ENCODE measurements around the gene SLC7A8.
"Not testable (repeated sequence)": the region's sequence is repeated elsewhere in the genome, so short reads cannot be mapped to it uniquely, and the experiment has no call there.

SLC7A8 gene

GRCh38 chr14:23110579-23111365 is 72.7 kb downstream of the SLC7A8 start:
- Histone ChIP-seq H3K9ac (ENCODE audit: low read length) (no peak overlapping the region), H3K9me3 (ENCODE audit: control insufficient read depth, low read length) (no peaks in the 10 kb centered on the region), H3K4me3 (ENCODE audit: low read length) (no peak overlapping the region), H3K4me1 (ENCODE audit: control insufficient read depth, insufficient read depth, low read length) (peaks cover 32% of the 10 kb centered on the region), H3K27me3 (replicated peaks; ENCODE audit: control insufficient read depth, insufficient read depth, low read length) (no peaks in the 10 kb centered on the region), H3K36me3 (ENCODE audit: control insufficient read depth, insufficient read depth, low read length, severe bottlenecking) (no peaks in the 10 kb centered on the region)
- no peak for DNase-seq (ENCODE audit: low read depth)

GRCh38 chr14:23109769-23110168 is 73.7 kb downstream of the SLC7A8 start:
- no peaks in the 10 kb centered on the region for H3K27me3 ChIP-seq (replicated peaks; ENCODE audit: control insufficient read depth, insufficient read depth, low read length)
- H3K36me3 ChIP-seq (ENCODE audit: control insufficient read depth, insufficient read depth, low read length, severe bottlenecking) = no peaks in the 10 kb centered on the region
- H3K4me3 ChIP-seq (ENCODE audit: low read length) = no peak overlapping the region
- H3K9ac ChIP-seq (ENCODE audit: low read length) = no peak overlapping the region
- DNase-seq (ENCODE audit: low read depth) = no peak
- peaks cover 28% of the 10 kb centered on the region for H3K4me1 ChIP-seq (ENCODE audit: control insufficient read depth, insufficient read depth, low read length)
- no peaks in the 10 kb centered on the region for H3K9me3 ChIP-seq (ENCODE audit: control insufficient read depth, low read length)

- not testable (repeated sequence) for H3K36me3 ChIP-seq (ENCODE audit: control insufficient read depth, insufficient read depth, low read length, severe bottlenecking); H3K9ac ChIP-seq (ENCODE audit: low read length); H3K4me3 ChIP-seq (ENCODE audit: low read length); H3K9me3 ChIP-seq (ENCODE audit: control insufficient read depth, low read length); DNase-seq (ENCODE audit: low read depth); H3K27me3 ChIP-seq (replicated peaks; ENCODE audit: control insufficient read depth, insufficient read depth, low read length)
- peaks cover 17% of the 10 kb centered on the region for H3K4me1 ChIP-seq (ENCODE audit: control insufficient read depth, insufficient read depth, low read length)
Observed at GRCh38 chr14:23108169-23108568, 75.3 kb downstream of the SLC7A8 start.

- not testable (repeated sequence) for DNase-seq (ENCODE audit: low read depth); H3K9ac ChIP-seq (ENCODE audit: low read length)
Observed at GRCh38 chr14:23107620-23108019, 75.8 kb downstream of the SLC7A8 start.

GRCh38 chr14:23106747-23107045 is 76.8 kb downstream of the SLC7A8 start:
- no peaks in the 10 kb centered on the region for H3K9me3 ChIP-seq (ENCODE audit: control insufficient read depth, low read length)
- DNase-seq (ENCODE audit: low read depth) = no peak
- no peaks in the 10 kb centered on the region for H3K27me3 ChIP-seq (replicated peaks; ENCODE audit: control insufficient read depth, insufficient read depth, low read length)
- no peaks in the 10 kb centered on the region for H3K36me3 ChIP-seq (ENCODE audit: control insufficient read depth, insufficient read depth, low read length, severe bottlenecking)
- peaks cover 9% of the 10 kb centered on the region for H3K4me1 ChIP-seq (ENCODE audit: control insufficient read depth, insufficient read depth, low read length)
- no peak overlapping the region for H3K4me3 ChIP-seq (ENCODE audit: low read length)
- no peak overlapping the region for H3K9ac ChIP-seq (ENCODE audit: low read length)

More at GRCh38 chr14:23107620-23108019, 75.8 kb downstream of the SLC7A8 start:
- H3K27me3 ChIP-seq (replicated peaks; ENCODE audit: control insufficient read depth, insufficient read depth, low read length); H3K36me3 ChIP-seq (ENCODE audit: control insufficient read depth, insufficient read depth, low read length, severe bottlenecking); H3K4me3 ChIP-seq (ENCODE audit: low read length); H3K9me3 ChIP-seq (ENCODE audit: control insufficient read depth, low read length): not testable (repeated sequence)
- H3K4me1 ChIP-seq (ENCODE audit: control insufficient read depth, insufficient read depth, low read length) = peaks cover 12% of the 10 kb centered on the region

GRCh38 chr14:23105348-23105824 is 78.1 kb downstream of the SLC7A8 start:
- Histone ChIP-seq H3K36me3 (ENCODE audit: control insufficient read depth, insufficient read depth, low read length, severe bottlenecking) (no peaks in the 10 kb centered on the region), H3K9me3 (ENCODE audit: control insufficient read depth, low read length) (no peaks in the 10 kb centered on the region), H3K4me3 (ENCODE audit: low read length) (no peak overlapping the region)

GRCh38 chr14:23104591-23105347 is 78.7 kb downstream of the SLC7A8 start, which contains the start of gene CIROP:
CIROP (minus strand) TSS chr14:23104989; CDS start chr14:23104920, 69 bp downstream.
- no peaks in the 10 kb centered on the region for H3K36me3 ChIP-seq (ENCODE audit: control insufficient read depth, insufficient read depth, low read length, severe bottlenecking)
- no peak for DNase-seq (ENCODE audit: low read depth)
- H3K9ac ChIP-seq (ENCODE audit: low read length) = peak within 1 kb of the TSS; percentile 50
- H3K4me1 ChIP-seq (ENCODE audit: control insufficient read depth, insufficient read depth, low read length) = peaks cover 9% of the 10 kb centered on the region
- H3K27me3 ChIP-seq (replicated peaks; ENCODE audit: control insufficient read depth, insufficient read depth, low read length) = no peaks in the 10 kb centered on the region
- H3K4me3 ChIP-seq (ENCODE audit: low read length) = no peak within 1 kb of the TSS
- H3K9me3 ChIP-seq (ENCODE audit: control insufficient read depth, low read length) = no peaks in the 10 kb centered on the region

More at GRCh38 chr14:23105348-23105824, 78.1 kb downstream of the SLC7A8 start:
- H3K27me3 ChIP-seq (replicated peaks; ENCODE audit: control insufficient read depth, insufficient read depth, low read length) = no peaks in the 10 kb centered on the region
- H3K9ac ChIP-seq (ENCODE audit: low read length) = no peak overlapping the region
- no peak for DNase-seq (ENCODE audit: low read depth)
- peaks cover 9% of the 10 kb centered on the region for H3K4me1 ChIP-seq (ENCODE audit: control insufficient read depth, insufficient read depth, low read length)

- peaks cover 4% of the 10 kb centered on the region for H3K36me3 ChIP-seq (ENCODE audit: control insufficient read depth, insufficient read depth, low read length, severe bottlenecking)
- H3K4me3 ChIP-seq (ENCODE audit: low read length) = no peak overlapping the region
- H3K9me3 ChIP-seq (ENCODE audit: control insufficient read depth, low read length) = no peaks in the 10 kb centered on the region
- H3K27me3 ChIP-seq (replicated peaks; ENCODE audit: control insufficient read depth, insufficient read depth, low read length) = no peaks in the 10 kb centered on the region
- H3K9ac ChIP-seq (ENCODE audit: low read length) = peak overlapping the region; percentile 50
- H3K4me1 ChIP-seq (ENCODE audit: control insufficient read depth, insufficient read depth, low read length) = peaks cover 12% of the 10 kb centered on the region
- no peak for DNase-seq (ENCODE audit: low read depth)
Observed at GRCh38 chr14:23104070-23104590, 79.3 kb downstream of the SLC7A8 start.

GRCh38 chr14:23103581-23103980 is 79.9 kb downstream of the SLC7A8 start:
- Histone ChIP-seq H3K4me3 (ENCODE audit: low read length) (no peak overlapping the region), H3K27me3 (replicated peaks; ENCODE audit: control insufficient read depth, insufficient read depth, low read length) (no peaks in the 10 kb centered on the region), H3K9me3 (ENCODE audit: control insufficient read depth, low read length) (no peaks in the 10 kb centered on the region), H3K36me3 (ENCODE audit: control insufficient read depth, insufficient read depth, low read length, severe bottlenecking) (peaks cover 9% of the 10 kb centered on the region), H3K4me1 (ENCODE audit: control insufficient read depth, insufficient read depth, low read length) (peaks cover 17% of the 10 kb centered on the region), H3K9ac (ENCODE audit: low read length) (no peak overlapping the region)
- no peak for DNase-seq (ENCODE audit: low read depth)

- H3K9me3 ChIP-seq (ENCODE audit: control insufficient read depth, low read length) = no peaks in the 10 kb centered on the region
- peaks cover 17% of the 10 kb centered on the region for H3K36me3 ChIP-seq (ENCODE audit: control insufficient read depth, insufficient read depth, low read length, severe bottlenecking)
- H3K4me3 ChIP-seq (ENCODE audit: low read length) = no peak overlapping the region
- DNase-seq (ENCODE audit: low read depth) = no peak
- H3K27me3 ChIP-seq (replicated peaks; ENCODE audit: control insufficient read depth, insufficient read depth, low read length) = no peaks in the 10 kb centered on the region
- H3K9ac ChIP-seq (ENCODE audit: low read length) = no peak overlapping the region
- H3K4me1 ChIP-seq (ENCODE audit: control insufficient read depth, insufficient read depth, low read length) = peaks cover 25% of the 10 kb centered on the region
Observed at GRCh38 chr14:23102801-23103200, 80.7 kb downstream of the SLC7A8 start.

GRCh38 chr14:23101986-23102625 is 81.4 kb downstream of the SLC7A8 start:
- no peak overlapping the region for H3K4me3 ChIP-seq (ENCODE audit: low read length)
- peaks cover 20% of the 10 kb centered on the region for H3K36me3 ChIP-seq (ENCODE audit: control insufficient read depth, insufficient read depth, low read length, severe bottlenecking)
- no peak for DNase-seq (ENCODE audit: low read depth)
- H3K27me3 ChIP-seq (replicated peaks; ENCODE audit: control insufficient read depth, insufficient read depth, low read length) = no peaks in the 10 kb centered on the region
- H3K9ac ChIP-seq (ENCODE audit: low read length) = no peak overlapping the region
- peaks cover 32% of the 10 kb centered on the region for H3K4me1 ChIP-seq (ENCODE audit: control insufficient read depth, insufficient read depth, low read length)
- no peaks in the 10 kb centered on the region for H3K9me3 ChIP-seq (ENCODE audit: control insufficient read depth, low read length)

Data from adipocyte (in vitro differentiated cells).